HG03378 (cell line): ENCODE data around the gene PLEKHA6.

Experiments
- ATAC-seq: cut with Tn5 transposase; IDR thresholded peaks from one replicate; pipeline ENCODE4 v1.9.1; 2021; ENCODE audit warnings: mild to moderate bottlenecking, moderate library complexity; ENCODE audit not compliant: unreplicated experiment

Gene PLEKHA6

GRCh38 chr1:204262506-204263253, 97.0 kb downstream of the PLEKHA6 start:
- ATAC-seq: no peak

- ATAC-seq: no peak
Measured at GRCh38 chr1:204261746-204262505, 97.8 kb downstream of the PLEKHA6 start.

DNA sequence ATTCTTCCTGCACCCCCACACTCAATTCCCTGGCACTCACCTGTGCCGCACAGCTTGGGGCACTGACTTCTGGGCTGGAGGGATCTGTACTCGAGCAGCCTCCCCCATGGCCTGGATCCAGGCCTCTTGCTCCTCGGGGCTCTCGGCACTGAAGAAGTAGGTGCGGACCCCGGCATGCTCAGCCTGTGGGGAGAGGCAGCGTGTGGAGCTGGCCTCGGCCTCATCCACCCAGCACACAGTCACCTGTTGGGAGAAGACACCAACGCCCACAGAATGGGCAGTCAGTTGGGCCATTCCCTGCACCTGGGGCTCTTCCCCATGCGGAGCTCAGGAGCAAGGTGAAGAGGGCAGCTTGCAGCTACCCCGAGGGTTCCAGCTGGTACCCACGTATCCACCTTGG, 98.5 kb downstream of the PLEKHA6 start:
- no peak for ATAC-seq

GRCh38 chr1:204260601-204261197, 99.0 kb downstream of the PLEKHA6 start:
- ATAC-seq: no peak

DNA sequence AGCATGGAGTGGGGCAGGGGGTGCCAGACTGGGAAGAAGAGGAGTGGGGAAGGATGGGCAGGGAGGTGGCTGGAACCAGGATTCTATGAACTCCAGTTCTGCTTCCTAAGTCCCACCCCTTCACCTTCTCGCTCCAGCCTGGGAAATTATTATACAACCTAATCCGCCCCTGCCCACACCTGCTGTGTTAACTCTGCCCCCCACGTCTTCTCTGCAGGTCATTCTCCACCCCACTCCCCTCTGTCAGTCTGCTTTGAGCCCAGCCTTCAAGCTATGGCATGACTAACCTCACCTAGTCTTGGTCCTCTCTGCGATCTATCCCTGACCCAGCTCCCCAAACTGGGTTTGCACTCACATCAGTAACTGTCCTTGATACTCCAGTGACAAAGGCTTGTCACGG, 99.9 kb downstream of the PLEKHA6 start:
- ATAC-seq: no peak

DNA sequence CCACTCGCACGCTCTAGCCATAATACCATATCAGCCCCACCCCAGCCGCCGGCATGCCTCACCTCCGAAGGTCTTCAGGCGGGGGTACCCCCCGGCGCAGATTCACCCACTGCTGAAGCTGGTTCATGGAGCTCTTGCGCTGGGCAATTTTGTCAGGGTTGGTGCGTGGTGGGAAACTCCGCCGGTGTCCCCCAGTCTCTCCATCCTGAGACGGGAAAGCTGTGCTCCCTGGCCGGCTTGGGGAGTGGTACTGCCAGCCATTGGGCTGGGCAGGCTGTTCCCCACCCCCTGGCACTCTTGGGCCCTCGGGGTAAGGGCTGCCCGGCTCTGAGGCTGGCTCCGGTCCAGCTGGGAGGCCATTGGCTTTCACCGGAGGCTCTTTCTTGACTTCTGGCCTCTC, 100.5 kb downstream of the PLEKHA6 start:
- no peak for ATAC-seq

DNA sequence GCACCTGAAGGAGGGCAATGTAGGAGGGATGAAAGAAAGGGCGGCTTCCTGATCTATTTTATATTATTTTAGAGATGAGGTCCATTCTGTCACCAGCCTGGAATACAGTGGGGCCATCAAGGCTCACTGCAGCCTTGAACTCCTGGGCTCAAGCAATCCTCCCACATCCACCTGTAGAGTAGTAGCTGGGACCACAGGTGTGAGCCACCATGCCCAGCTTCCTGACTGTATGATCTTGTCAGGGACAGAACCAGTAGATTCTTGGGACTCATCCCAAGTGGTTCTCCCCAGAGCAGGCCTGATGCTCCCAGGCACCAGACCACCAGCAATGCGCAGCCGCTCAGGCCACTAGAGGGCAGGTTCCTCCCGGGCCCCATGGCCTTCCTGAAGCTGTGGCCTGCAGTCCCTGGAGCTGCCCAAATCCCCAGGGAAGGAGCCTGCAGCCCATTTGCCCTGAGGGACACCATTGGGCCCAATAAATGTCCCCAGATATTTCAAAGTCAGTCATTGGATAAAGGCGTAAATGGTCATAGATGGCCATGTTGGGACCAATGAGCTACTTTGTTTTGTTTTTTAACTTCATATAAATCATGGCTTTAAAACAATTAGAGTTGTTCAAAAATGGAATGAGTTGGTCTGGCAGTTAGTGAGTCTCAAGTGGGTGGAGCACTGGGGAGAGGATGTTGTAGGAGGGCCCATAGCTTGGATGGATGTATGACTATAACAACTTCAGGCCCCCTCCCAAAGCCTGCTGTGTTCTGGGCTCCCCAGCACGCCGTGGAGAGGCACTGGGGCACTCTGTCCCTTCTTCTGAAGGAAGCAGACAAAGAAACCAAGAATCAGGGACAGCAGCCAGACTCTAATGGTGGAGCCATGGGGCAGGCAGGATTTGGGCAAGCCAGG, 101.3 kb downstream of the PLEKHA6 start:
- no peak for ATAC-seq

DNA sequence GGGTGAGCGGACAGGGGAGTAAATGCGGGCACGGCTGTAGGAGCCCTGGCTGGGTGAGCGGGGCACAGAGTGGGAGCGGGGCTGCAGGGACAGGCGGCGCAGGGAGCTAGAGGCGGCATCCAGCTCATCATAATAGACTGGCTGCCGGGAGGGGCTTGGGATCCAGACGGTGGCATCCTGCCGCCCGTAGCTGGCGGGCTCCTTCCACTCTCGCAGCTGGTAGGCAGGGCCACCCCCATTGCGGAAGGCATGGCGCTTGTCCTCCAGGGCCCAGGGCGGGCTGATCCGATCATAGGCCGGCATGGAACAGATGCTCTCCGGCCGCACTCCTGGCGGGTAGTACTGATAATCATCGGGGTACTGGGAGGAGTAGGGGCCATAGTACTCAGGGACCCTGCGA, 102.3 kb downstream of the PLEKHA6 start:
- ATAC-seq: no peak

GRCh38 chr1:204256531-204256930, 103.2 kb downstream of the PLEKHA6 start:
- no peak for ATAC-seq

DNA sequence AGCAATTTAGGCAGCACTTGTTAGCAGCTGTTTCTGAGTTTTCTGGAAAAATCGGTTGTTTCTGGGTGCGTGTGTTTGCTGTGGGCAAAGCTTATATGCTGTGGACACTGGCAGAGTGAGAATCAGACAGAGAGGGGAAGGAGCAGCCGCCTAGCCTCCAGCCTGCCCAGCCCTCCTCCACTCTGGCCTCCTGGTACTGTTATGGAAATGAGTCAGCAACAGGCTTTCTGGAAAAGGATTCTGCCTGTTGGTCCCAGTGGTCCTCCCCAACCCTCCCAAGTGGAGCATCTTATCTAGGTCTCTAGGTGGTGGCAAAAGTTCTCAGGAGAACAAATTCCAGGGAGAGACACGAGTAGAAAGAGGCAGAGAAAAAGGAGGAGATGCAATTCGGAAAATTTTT, 103.8 kb downstream of the PLEKHA6 start:
- ATAC-seq: no peak

DNA sequence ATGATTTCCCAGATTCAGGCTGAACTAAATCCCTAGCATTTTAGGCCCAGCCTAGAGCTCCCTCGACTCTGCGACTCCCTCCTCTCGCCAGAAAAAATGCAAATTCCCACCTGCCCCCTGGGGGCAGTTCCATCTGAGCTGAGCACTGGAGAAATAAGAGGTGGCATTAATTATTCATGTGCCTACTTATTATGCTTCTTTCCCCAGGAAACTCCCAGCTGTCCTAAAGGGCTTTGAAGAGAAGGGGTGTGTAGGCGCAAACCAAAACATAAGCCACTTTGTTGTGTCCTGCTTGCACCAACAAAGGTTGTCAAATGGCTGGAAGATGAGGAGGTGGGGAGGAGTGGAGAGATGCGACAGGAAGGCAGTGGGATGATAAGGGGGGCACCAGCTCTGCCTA, 104.5 kb downstream of the PLEKHA6 start:
- no peak for ATAC-seq

DNA sequence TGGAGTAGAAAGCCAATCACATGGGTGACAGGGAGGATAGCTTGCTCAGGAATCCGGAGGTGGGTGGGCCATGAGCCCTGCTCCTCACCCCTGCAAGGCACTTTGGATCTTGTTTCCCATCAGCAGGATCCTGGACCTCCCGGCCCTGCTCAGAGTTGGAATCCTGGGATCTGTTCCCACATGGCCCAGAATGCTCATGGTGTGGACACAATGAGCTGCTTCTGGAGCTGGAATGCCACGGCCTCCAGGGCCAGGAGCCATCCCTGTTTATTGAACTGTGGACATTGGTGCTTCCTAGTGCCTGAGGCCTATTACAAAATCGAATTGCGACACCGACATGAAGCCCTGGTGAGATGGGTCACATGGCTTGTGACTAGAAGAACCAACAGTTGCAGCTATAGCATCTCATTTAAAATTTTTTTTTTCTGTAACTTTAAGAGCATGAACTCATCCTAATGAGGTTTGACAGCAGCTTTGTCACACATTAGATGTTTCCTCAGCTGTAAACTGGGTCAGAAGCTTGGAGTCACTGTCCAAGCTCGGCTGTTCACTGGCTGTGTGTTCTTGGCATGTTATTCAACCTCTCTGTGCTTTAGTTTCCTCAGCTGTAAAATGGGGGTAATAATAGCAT, 105.6 kb downstream of the PLEKHA6 start:
- no peak for ATAC-seq

DNA sequence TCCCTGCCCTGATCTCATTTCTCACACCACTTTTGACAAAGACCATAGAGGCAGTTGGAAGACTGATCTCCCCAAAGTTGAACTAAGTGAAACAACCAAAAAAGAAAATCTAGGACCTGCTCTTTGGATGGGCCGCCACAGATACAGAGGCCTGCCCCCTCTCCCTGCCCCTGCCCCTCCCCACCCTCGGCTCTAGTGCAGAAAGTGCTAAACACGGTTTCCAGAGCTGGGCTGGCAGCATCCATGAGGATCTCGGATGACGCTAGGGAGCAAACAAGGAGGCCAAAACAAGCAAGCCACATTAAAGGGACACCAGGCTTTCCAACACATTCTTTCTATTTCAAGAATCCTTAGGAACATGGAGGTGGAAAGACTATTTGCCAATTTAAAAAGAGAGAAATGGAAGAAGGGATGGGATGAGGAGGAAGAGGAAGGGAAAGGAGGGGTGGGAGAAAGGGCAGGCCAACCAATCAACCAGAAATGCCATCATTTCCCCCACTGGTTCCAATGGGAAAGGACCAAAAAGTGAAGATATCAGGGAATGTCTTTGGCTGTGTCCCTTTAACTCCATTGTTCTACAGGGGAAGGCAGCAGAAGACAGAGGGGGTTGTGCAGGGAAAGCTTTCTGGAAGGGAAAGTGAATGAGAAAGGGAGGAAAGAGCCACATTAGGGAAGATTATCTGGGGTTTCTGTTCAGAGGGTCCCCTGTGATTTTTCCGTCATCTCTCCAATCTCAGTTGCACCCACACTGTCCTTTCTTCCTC, 107.6 kb downstream of the PLEKHA6 start:
- no peak for ATAC-seq

GRCh38 chr1:204251286-204251685, 108.4 kb downstream of the PLEKHA6 start:
- no peak for ATAC-seq

- no peak for ATAC-seq
Measured at GRCh38 chr1:204250428-204251030, 109.2 kb downstream of the PLEKHA6 start.

- no peak for ATAC-seq
Measured at GRCh38 chr1:204249736-204250427, 109.8 kb downstream of the PLEKHA6 start.

DNA sequence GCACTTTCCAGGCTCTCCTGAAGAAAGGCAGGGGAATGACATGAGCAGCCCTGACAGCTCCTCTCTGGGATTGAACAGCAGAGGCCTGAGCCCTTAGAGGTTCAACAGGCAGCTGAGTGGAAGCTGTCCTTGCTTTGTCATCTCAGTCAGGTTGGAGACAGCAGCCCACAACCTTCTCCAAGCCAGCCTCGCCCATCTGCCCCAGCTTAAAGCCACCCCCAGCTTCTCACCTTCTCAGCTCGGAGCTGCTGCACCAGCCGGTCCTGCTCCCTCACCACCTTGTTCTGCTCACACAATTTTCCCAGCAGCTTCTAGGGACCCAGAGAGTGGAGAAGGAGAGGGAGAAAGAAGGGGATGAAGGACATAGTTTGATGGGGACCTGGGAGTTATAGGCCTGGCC, 110.8 kb downstream of the PLEKHA6 start:
- no peak for ATAC-seq

- ATAC-seq: no peak
Measured at GRCh38 chr1:204246876-204247275, 112.9 kb downstream of the PLEKHA6 start.

- no peak for ATAC-seq
Measured at GRCh38 chr1:204242920-204243319, 116.8 kb downstream of the PLEKHA6 start.
